Activated CD8-positive, alpha-beta memory T cell treated with anti-CD3 and anti-CD28 coated beads for 24 hours (primary cell): ENCODE results near the gene SSH3.
A peak's percentile ranks its signal among the peaks of the same experiment; 100 is the strongest.

ENCODE experiments used
- DNase-seq: peaks from one replicate; pipeline ENCODE4 v3.0.0-alpha.2; 2020

The SSH3 gene, protein sequence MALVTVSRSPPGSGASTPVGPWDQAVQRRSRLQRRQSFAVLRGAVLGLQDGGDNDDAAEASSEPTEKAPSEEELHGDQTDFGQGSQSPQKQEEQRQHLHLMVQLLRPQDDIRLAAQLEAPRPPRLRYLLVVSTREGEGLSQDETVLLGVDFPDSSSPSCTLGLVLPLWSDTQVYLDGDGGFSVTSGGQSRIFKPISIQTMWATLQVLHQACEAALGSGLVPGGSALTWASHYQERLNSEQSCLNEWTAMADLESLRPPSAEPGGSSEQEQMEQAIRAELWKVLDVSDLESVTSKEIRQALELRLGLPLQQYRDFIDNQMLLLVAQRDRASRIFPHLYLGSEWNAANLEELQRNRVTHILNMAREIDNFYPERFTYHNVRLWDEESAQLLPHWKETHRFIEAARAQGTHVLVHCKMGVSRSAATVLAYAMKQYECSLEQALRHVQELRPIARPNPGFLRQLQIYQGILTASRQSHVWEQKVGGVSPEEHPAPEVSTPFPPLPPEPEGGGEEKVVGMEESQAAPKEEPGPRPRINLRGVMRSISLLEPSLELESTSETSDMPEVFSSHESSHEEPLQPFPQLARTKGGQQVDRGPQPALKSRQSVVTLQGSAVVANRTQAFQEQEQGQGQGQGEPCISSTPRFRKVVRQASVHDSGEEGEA

GRCh38 chr11:67303132-67303834 lies at the start of gene SSH3:
TSS of gene SSH3 (plus strand) at chr11:67303530. CDS start at chr11:67303626, 96 bp downstream.
- DNase-seq, result peak; percentile 81

GRCh38 chr11:67253872-67254624 lies 49.3 kb upstream of the SSH3 start:
- peak; percentile 54 for DNase-seq

- DNase-seq, result peak; percentile 53
These were observed 48.5 kb upstream of the SSH3 start for GRCh38 chr11:67254798-67255197.

DNA sequence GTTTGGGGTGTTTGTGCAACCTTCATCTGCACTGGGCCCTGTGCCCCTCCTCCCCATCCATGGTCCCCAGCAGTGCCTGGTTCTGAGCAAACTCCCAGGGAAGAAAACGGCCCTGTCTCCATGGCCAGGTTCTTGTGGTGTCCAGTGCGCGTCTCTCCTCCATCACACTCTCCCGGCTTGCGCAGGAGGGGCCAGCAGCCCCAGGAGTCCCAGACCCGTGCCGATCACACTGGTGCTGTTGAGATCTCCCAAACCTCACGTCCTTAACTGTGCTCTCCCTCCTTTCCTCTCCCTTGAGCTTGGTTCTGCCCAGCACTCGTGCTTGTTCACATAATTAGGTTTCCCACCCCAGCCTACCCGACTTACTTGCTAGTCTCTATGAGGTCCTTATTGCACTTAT lies 48.0 kb upstream of the SSH3 start:
- DNase-seq, result no peak

DNA sequence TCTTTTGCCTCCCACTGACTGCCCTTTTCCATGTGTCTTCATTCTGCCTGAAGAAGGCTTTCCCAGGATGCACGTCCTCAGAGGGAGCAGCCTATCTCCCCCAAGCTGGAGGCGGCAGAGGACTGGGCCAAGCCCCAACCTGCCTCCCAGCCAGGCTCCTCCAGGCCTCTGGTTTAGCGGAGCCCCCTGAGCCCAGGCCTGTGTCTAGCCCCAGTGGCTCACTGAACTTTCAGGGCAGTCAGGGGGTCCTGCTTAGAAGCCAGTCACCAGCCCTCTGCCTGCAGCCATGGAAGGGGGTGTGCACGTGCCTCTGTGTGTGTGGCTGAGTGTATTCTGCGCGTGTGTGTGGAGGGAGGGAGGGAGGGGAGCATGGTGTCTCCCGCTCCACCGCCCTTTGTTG lies 47.5 kb upstream of the SSH3 start:
- peak; percentile 55 for DNase-seq

DNA sequence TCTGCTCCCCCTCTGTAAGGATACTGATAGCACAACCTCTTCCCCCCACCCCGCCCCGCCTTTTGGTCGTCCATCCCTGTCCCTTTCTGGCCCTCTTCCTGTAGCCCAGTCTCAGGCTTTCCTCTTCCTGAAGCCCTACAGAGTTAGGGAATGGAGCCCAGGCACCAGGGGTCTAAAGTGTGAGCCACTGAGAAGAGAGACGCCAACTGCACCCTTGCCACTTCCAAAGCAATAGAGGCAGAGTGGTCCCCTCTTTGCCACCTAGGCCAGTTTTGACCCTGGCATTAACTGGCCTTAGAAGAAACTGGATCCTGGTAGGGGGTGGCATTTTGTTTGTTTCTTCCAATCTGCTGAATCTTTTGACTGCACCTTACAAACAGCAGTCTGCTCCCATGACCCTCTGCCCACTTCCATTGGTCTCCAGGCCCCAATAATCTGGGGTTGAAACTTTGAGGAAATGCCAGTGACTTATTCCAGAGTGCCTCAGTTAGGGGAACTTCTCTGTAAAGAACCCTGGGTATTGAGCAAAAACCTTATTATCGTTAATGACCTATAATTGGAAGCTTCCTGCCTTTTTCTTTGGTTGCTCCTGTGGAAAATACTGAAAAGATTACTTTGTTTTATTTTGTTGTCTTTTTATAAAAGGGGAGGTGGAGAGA lies 46.7 kb upstream of the SSH3 start:
- peak; percentile 55 for DNase-seq

DNA sequence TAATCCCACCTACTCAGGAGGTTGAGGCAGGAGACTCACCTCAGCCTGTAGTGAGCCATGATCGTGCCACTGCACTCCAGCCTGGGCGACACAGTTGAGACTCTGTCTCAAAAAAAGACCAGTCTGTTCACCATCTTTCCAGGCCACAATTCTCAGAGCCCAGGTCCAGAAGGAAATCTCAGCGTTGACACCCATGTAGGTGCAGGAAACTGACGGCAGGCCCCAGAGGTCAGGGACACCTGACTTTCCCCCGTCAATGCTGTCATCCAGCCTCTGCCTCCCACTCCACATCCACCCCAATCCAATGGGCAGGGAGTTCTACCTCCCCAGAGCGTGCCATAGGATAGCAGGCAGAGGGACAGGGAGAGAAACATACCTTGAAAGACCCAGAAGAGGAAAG lies 42.9 kb upstream of the SSH3 start:
- DNase-seq, result no peak

GRCh38 chr11:67260885-67261639 lies 42.3 kb upstream of the SSH3 start:
- DNase-seq, result peak; percentile 82

DNA sequence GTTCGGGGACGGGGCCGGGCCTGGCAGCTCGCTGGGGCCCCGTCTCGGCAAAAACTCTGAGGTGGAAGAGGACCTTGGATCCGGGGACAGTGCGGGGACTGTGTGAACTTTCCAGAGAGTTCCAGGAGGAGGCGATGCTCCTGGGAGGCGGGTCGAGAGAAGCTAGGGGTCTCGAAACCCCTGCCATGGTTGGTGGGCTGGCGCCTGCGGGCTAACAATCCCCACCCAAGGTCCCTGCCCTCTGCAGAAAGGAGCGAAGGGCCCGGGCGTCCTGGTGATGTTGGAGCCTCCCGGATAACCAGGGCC lies 41.7 kb upstream of the SSH3 start:
- DNase-seq, result no peak

GRCh38 chr11:67261946-67262681 lies 41.2 kb upstream of the SSH3 start:
- DNase-seq, result no peak

- DNase-seq, result peak; percentile 88
These were observed 40.3 kb upstream of the SSH3 start for GRCh38 chr11:67262731-67263675.

DNA sequence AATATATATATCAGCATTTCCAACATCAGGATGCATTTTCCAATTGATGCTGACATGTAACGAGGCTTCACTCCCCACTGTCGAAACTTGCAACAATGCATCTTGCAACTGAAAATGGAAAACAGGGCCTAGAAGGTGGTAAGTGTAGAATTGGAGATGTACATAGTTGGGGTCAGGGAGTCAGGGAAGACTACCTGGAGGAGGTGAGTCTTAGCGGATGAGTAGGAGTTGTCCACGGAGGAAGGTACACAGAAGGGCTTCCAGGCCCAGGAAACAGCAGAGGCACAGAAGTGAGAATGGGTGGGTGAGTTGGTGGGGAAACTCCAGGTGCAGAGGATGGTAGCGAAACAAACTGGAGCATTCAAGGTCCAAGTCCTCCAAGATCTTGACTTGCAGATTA lies 39.1 kb upstream of the SSH3 start:
- no peak for DNase-seq

- no peak for DNase-seq
These were observed 38.3 kb upstream of the SSH3 start for GRCh38 chr11:67264877-67265632.

DNA sequence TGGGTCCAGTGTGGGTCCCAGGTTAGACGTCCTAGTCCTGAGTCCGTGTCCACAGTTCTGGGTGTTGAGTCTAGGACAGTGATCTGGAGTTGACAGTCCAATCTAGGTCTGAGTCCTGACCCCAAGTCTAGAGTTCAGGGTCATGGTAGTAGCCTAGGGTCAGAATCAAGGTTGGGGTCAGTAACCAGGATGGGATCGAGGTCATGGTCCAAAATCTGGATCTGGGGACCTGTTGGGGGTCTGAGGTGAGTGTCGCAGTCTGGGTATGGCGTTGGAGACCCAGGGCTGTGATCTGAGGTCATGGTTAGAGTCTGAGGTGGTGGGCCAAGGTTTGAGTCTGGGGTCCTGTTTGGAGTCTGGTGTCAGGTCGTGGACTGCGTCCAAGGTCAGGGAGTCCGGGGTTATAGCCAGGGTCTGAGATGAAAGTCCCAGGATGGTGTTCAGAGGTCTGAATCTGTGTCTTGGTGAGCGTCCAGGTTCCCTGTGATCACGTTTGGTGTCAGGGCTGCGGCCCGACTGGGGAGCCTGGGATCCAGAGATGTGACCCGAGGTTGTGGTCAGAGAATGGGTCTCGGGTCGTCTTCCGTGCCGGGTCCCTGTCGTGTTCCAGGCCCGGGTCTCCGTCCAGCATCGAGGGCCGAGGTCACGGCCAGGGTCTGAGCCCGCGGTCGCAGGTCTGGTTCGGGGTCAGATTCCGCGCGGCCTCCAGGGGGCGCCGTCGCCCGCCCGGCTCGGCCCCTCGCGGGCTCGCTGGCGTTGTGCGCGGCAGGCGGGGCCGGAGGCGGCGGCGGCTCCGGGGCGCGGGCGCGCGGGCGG lies 37.5 kb upstream of the SSH3 start:
- peak; percentile 93 for DNase-seq

DNA sequence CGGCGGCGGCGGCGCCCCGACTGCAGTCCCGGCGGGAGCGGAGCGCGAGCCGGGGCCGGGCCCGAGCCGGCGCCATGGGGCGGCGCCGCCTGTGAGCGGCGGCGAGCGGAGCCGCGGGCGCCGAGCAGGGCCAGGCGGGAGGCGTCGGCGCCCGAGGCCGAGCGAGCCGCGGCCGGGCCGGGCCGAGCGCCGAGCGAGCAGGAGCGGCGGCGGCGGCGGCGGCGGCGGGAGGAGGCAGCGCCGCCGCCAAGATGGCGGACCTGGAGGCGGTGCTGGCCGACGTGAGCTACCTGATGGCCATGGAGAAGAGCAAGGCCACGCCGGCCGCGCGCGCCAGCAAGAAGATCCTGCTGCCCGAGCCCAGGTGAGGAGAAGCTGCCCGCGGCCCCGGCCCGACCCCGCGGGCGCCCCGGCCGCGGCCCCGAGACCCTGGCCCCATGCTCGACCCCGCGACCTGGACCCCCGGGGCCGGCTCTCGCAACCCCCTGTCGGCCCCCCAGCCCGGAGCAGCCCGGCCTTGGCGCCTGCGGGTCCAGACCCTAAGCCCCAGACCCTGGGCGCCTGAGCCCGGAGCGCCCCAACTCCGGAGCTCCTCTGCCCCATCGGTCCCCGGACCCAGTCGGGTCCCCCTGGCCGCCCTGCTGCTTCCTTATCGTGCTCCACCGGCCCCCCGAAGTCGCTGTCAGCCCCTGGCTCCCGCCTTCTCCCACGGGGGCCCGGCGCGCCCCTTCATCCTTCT lies 36.7 kb upstream of the SSH3 start, which contains the start of gene GRK2:
TSS of gene GRK2 (plus strand) at position 25 of the 739 bp plus-strand sequence. CDS start at position 252, 227 bp downstream.
- no peak for DNase-seq

- peak; percentile 76 for DNase-seq
These were observed 35.9 kb upstream of the SSH3 start for GRCh38 chr11:67267188-67268080.
